ENCODE measurements around the gene BCAS1. TPM values are rescaled to one million over a fixed set of nuclear protein-coding genes. Genes with fewer than 3 reads are reported as not detected.

Gene BCAS1
- total and polyA plus RNA-seq, 2 donors (not counting 3 experiments of a cell fraction or from before 2014, with no cell fraction given): not detected

- H3K9me3 ChIP-seq (replicated peaks; ENCODE audit: control insufficient read depth, insufficient read depth, low read length): no peaks in the 10 kb centered on the region
- no peak overlapping the region for H3K9ac ChIP-seq (replicated peaks; ENCODE audit: extremely low read depth, insufficient read depth, low read length)
- FAIRE-seq (no peak), DNase-seq (ENCODE audit: low read depth, low spot score) (no peak)
- POLR2A ChIA-PET: no interaction called here
- no peak overlapping the region for H2AFZ ChIP-seq (ENCODE audit: low read depth, low read length)
- BruUV-seq (replicated peaks): no TSS peak
- no peaks in the 10 kb centered on the region for H3K27me3 ChIP-seq (ENCODE audit: control insufficient read depth in 2 of 2, insufficient read depth in 2 of 2, low read length in 2 of 2)
- dilution Hi-C loops (cut with MboI; ENCODE audit: extremely low pct_ligation_motif_present, low sequenced_read_pairs): no loop called here
- H3K9me1 ChIP-seq (replicated peaks; ENCODE audit: control insufficient read depth, extremely low read depth, insufficient read depth, low read length): no peaks in the 10 kb centered on the region
- no peak overlapping the region for H3K4me3 ChIP-seq (replicated peaks in 1 of 3; ENCODE audit: insufficient read depth in 1 of 3, low read depth in 1 of 3, low read length in 3 of 3)
- no peak overlapping the region for H3K4me2 ChIP-seq (ENCODE audit: insufficient read depth, low read length)
- intact Hi-C loops (cut with micrococcal nuclease): no loop called here
- no peak for TF ChIP-seq POLR2AphosphoS5 (IDR thresholded peaks at IDR 0.05; ENCODE audit: insufficient read depth, low read depth, low read length)
- H3K27ac ChIP-seq (ENCODE audit: insufficient read depth, low read depth, low read length): no peak overlapping the region
- no peaks in the 10 kb centered on the region for H3K79me2 ChIP-seq (ENCODE audit: control insufficient read depth, insufficient read depth, low read length)
- H3K36me3 ChIP-seq (ENCODE audit: control insufficient read depth in 2 of 2, extremely low read depth in 1 of 2, insufficient read depth in 2 of 2, low read length in 2 of 2): no peaks in the 10 kb centered on the region
- CTCF ChIA-PET: interaction anchor here (1.6 kb wide), 1 partner anchor 35 kb away, joined by 6 read pairs; no protein-coding TSS in a partner anchor
- peaks cover 24% of the 10 kb centered on the region for H3K4me1 ChIP-seq (ENCODE audit: control insufficient read depth, extremely low read depth, insufficient read depth, low read length)
- no peaks in the 10 kb centered on the region for H4K20me1 ChIP-seq (replicated peaks; ENCODE audit: control insufficient read depth, extremely low read depth, insufficient read depth, low read length)
Observed at GRCh38 chr20:53905019-53905819, 165.2 kb downstream of the BCAS1 start.

GRCh38 chr20:53904261-53904660, 166.1 kb downstream of the BCAS1 start:
- intact Hi-C loops (cut with micrococcal nuclease): no loop called here
- POLR2A ChIA-PET: no interaction called here

More at GRCh38 chr20:53904261-53904660, 166.1 kb downstream of the BCAS1 start:
- TF ChIP-seq MYC (IDR thresholded peaks at IDR 0.05; ENCODE audit: low read depth, low read length) (no peak), FOS (IDR thresholded peaks at IDR 0.05; ENCODE audit: borderline replicate concordance, insufficient read depth, low read length) (no peak), MAX (IDR thresholded peaks at IDR 0.05; ENCODE audit: insufficient read depth, insufficient read length) (no peak), CTCF (IDR thresholded peaks at IDR 0.05; ENCODE audit: extremely low read depth in 1 of 2, insufficient read depth in 1 of 2, low read depth in 1 of 2, low read length in 2 of 2) (no peak), GATA2 (IDR thresholded peaks at IDR 0.05; ENCODE audit: insufficient read depth, insufficient read length, low read depth, low read length) (no peak), POLR2A (IDR thresholded peaks at IDR 0.05; ENCODE audit: low read depth, low read length) (no peak), POLR2AphosphoS5 (IDR thresholded peaks at IDR 0.05; ENCODE audit: insufficient read depth, low read depth, low read length) (no peak), JUN (IDR thresholded peaks at IDR 0.05; ENCODE audit: borderline replicate concordance, insufficient read depth, insufficient read length, low read depth) (no peak), EZH2 (IDR thresholded peaks at IDR 0.05; ENCODE audit: borderline replicate concordance, low read depth, low read length, severe bottlenecking) (no peak)
- Histone ChIP-seq H3K36me3 (ENCODE audit: control insufficient read depth in 2 of 2, extremely low read depth in 1 of 2, insufficient read depth in 2 of 2, low read length in 2 of 2) (no peaks in the 10 kb centered on the region), H3K79me2 (ENCODE audit: control insufficient read depth, insufficient read depth, low read length) (no peaks in the 10 kb centered on the region), H3K27ac (ENCODE audit: insufficient read depth, low read depth, low read length) (no peak overlapping the region), H3K4me1 (ENCODE audit: control insufficient read depth, extremely low read depth, insufficient read depth, low read length) (peaks cover 33% of the 10 kb centered on the region), H4K20me1 (replicated peaks; ENCODE audit: control insufficient read depth, extremely low read depth, insufficient read depth, low read length) (no peaks in the 10 kb centered on the region), H2AFZ (ENCODE audit: low read depth, low read length) (no peak overlapping the region), H3K4me3 (replicated peaks in 1 of 3; ENCODE audit: insufficient read depth in 1 of 3, low read depth in 1 of 3, low read length in 3 of 3) (no peak overlapping the region), H3K4me2 (ENCODE audit: insufficient read depth, low read length) (no peak overlapping the region), H3K9ac (replicated peaks; ENCODE audit: extremely low read depth, insufficient read depth, low read length) (no peak overlapping the region), H3K9me3 (replicated peaks; ENCODE audit: control insufficient read depth, insufficient read depth, low read length) (no peaks in the 10 kb centered on the region), H3K27me3 (ENCODE audit: control insufficient read depth in 2 of 2, insufficient read depth in 2 of 2, low read length in 2 of 2) (no peaks in the 10 kb centered on the region), H3K9me1 (replicated peaks; ENCODE audit: control insufficient read depth, extremely low read depth, insufficient read depth, low read length) (no peaks in the 10 kb centered on the region)
- CTCF ChIA-PET: interaction anchor here (1.1 kb wide), 1 partner anchor 37 kb away, joined by 3 read pairs; no protein-coding TSS in a partner anchor
- DNase-seq (ENCODE audit: low read depth, low spot score): no peak
- no TSS peak for BruUV-seq (replicated peaks)
- dilution Hi-C loops (cut with MboI; ENCODE audit: extremely low pct_ligation_motif_present, low sequenced_read_pairs): no loop called here
- no peak for FAIRE-seq
